Fibroblast of peridontal ligament (primary cell): Measurements from ENCODE around the gene SLC6A18.

Source experiments
- DNase-seq: peaks from one replicate; pipeline ENCODE4 v3.0.0-alpha.2; 2010; ENCODE audit errors: extremely low read depth

Gene SLC6A18

DNA sequence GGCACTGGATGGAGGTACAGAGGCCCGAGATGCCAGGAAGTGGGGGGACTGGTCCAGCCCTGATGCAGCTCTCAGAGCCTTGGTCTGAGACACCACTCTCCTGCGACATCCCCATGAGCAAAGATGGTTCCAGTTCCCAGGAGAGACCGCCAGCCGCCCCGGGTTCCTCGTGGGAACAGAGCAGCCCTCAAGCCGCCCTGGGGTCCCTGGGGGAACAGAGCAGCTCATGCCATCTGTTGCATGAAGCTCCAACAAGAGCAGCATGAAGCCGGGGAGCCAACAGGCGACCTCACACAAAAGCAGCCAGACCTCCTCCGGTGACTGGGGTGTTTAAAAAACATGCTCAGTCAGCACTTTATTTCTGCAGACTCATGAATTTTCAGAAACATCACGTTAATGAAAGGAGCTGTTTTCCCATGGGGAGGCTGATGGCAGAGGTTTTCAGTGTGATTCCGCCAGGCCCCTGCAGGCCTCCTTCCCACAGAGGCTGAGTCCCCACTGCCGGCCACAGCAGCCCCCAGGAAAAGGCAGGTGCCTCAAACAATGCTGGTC, 6.2 kb downstream of the SLC6A18 start:
- DNase-seq = no peak

DNA sequence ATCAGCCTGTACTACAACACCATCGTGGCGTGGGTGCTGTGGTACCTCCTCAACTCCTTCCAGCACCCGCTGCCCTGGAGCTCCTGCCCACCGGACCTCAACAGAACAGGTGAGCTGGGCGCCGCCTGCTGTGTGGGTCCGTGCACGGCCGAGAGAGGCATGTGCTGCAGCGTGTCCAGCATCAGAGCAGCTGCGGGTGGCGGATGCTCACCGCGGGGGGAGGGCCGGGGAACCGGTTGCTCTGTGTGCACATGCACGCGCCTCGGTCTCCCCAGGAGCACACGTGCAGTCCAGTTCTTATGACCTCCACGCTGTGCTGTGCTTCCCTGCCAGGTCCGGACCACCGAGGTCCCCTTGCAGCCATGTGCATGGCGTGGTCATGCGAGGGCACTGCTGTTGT, 7.6 kb downstream of the SLC6A18 start:
- no peak for DNase-seq

DNA sequence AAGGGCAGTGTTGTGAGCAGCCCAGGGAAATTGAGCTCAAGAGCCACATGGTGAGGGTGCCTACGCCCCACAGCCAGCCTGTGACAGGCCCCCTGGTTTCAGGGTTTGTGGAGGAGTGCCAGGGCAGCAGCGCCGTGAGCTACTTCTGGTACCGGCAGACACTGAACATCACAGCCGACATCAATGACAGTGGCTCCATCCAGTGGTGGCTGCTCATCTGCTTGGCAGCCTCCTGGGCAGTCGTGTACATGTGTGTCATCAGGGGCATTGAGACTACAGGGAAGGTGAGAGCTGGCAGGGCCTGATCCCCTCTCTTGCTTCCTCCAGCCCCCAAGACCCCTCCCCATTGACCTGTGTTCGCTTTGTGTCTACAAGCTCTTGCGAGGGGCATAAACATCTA, 10.2 kb downstream of the SLC6A18 start:
- DNase-seq = no peak

DNA sequence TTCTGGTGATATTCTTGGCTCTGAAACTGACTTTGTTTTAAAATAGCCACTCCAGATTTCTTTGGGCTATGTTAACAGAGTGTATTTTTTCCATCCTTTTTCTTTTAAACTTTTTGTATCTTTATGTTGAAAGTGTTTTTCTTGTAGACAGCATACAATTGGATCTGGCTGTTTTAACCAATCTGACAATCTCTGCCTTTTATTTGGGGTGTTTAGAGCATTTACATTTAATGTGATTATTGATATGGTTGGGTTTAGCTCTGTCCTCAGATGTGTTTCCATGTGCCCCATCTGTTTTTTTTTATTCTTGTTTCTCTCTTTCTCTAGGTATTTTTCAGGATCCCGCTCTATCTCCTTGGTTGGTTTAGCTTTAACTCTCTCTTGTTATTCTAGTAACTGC, 10.7 kb downstream of the SLC6A18 start:
- DNase-seq = no peak

DNA sequence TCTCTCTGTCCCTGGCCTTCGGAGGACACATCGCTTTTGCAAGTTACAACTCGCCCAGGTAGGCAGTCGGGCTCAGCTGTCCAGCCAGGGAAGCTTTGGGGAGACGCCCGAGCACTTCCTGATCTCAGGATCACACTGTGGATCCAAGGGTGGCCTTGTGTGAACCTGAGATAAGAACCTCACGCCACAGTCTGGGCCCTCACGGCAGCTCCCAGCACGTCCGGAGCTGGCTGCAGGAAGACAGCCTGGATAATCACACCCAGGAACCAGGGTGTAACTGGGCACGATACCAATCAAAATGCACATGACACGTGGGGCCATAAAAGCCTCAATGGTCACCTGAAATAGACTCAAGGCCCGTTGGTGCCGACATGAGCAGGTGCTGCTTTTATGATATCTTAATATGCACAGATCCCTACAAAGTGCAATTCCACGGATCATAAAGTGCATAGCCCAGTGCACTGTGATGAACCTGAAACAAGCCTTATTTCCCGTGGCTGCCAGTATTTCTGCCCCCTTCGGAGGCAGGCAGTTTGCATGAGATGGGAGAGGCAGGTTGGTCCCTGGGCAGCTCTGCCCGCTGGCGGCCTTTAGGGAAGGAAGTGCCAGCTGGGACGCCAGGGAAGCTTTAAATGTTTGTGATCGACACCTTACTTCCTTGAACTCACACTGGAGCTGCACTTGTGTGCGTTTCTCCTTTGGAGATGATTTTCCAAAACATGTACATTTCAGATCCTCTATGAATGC, 14.5 kb downstream of the SLC6A18 start:
- no peak for DNase-seq

DNA sequence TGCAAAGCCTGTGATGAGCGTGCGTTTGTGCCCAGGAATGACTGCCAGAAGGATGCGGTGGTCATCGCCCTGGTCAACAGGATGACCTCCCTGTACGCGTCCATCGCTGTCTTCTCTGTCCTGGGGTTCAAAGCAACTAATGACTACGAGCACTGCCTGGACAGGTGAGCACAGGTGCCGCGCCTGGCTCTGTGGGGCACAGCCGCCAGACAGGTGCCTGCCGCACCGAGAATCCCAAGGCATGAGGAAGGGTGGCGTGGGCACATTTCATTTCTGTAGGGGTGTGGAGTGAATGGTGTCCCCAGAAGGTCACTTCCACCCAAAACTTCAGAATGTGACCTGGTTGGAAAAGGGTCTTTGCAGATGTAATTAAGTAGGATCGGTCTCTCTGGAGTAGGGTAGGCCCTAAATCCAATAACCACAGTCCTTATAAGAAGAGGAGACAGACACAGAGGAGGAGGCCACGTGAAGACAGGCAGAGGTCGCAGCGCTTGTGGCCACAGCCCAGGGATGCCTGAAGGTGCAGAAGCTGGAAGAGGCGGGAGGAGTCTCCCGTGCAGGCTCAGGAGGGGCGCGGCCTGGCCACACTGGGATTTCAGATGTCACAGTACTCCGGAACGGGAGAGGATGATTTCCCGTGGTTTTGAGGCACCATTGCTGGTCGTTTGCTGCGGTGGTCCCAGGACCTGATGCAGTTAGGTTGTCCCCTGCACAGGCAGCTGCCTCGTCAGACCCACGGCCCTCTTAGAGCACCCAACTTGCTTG, 15.5 kb downstream of the SLC6A18 start:
- DNase-seq = no peak

DNA sequence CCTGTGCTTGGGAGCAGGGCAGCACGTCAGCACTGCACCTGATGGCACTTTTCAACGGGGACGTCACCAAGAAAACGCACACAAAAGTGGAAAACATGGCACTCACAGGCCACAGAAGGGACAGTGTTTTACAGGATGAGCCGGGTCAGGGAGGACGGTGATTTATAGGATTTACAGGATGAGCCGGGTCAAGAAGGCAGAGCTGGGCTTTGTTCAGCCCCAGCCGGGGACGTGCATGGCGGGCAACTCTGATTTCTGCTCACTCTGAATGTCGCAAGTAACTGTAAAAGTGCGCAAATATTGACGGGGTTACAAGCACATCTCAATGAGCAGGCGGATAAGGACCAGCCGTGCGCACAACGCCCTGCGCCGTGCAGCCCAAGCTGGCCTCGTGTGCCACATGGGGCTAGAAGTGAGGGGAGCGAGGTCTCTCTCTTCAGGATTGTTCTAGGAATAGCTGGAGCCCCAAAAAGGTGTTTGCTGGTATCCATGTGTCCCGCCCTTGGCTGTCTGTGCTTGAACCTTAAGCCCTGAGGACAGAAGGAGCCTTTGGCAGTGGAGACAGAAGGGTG, 16.4 kb downstream of the SLC6A18 start:
- DNase-seq = no peak

DNA sequence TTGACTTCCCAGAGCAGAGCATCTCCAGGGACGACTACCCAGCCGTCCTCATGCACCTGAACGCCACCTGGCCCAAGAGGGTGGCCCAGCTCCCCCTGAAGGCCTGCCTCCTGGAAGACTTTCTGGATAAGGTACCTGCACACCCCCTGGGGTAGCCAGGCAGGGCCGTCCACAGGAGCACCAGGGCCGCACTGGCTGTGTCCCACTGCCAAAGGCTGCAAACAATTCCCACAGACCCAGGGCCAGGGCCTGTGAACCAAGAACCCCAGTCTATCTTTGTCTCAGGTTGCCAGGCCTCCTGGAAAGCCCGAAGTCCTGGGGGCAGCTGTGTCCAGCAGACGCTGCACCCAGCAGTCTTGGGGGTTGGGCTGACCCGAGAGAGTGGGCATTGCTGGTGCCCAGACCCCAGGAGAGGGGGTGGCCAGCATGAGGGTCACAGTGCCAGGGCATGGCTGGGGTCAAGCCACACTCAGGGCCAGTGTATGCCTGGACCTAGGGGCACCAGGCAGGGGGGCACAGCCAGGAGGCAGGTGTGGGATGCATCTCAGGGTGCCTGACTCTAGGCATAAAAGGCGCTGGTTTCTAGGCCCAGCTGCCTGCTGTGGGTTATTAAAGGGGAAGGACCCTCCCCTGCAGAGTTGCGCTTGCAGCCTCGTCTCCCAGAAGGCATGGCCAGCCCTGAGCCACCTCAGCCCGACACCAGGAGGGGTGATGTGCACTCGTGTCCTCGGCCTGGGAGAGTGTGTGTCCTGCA, 17.7 kb downstream of the SLC6A18 start:
- DNase-seq = no peak

DNA sequence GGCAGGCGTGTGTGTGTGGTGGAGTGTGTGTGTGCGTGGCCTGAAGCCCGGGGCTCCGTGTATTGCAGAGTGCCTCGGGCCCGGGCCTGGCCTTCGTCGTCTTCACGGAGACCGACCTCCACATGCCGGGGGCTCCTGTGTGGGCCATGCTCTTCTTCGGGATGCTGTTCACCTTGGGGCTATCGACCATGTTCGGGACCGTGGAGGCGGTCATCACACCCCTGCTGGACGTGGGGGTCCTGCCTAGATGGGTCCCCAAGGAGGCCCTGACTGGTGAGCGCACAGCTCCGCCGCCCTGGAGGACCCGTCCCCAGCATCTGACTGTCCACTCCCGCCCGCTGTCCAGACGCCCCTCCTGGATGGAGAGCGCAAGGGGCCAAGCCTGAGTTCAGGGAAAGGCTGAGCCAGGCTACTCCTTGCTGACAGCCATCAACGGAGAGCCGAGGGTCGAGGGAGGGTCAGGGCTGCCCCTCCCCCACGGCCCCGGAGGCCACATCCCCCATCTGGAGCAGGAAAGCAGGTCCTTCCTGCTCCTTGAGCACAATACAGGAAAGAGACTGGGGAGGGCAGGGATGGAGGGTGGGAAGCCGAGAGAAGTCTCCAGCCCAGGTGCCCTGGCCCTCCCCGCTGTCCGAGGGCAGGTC, 18.4 kb downstream of the SLC6A18 start:
- DNase-seq = no peak

DNA sequence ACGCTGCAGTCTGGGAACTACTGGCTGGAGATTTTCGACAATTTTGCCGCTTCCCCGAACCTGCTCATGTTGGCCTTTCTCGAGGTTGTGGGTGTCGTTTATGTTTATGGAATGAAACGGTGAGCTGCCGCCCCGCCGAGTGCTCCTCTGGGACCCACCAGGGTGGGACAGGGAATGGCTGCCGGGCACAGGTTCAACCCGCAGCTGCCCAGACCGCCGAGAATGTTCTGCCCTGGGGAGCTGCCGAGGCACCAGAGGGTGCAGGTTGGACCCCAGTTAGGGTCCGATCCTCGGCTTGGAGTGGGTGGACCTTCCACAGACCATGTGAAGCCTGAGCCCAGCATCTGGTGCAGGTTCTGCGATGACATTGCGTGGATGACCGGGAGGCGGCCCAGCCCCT, 19.1 kb downstream of the SLC6A18 start:
- no peak for DNase-seq

DNA sequence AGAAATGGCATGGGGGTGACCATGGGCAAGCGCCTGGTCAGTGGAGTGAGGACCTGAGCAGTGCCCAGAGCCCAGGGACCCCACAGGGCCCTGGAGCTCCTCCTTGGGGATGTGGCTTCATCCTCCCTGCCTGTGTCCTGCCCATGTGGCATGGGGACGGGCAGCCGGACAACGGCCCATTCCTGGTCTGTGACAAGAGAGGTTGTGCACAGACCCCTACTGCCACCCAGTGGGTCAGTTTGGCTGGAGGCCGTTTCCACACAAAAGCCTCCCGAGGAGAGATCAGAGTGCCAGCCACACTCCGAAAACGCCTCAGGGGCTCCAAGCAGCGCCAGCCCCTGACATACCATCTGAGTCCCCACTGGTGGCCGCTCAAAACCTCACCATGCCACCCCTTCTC, 19.8 kb downstream of the SLC6A18 start:
- DNase-seq = no peak

DNA sequence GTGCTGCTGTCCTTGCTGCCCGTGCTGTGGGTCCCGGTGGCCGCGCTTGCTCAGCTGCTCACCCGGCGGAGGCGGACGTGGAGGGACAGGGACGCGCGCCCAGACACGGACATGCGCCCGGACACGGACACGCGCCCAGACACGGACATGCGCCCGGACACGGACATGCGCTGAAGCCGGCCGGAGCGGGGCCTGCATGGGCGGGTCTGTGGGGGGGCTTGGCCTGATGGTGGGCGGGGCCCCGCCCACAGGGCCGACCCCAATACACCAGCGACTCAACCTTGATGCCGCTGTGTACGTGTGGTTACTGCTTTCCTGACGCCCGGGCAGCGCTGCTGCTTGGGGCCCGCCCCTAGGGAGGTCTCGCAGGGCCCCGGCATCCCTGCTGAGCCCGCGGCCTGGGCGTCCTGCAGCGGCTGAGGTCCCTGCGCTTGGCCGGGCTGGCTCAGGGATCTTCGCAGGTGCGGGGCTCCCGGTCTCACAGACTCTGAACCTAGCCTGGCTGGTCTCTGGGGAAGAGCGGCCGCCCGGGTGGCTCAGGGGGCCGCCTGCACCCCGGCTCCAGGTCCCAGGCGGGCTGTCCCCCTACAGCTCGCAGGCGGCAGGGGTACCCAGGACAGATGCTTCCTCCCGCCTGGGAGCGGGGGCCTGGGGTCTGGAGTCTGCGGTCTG, 20.9 kb downstream of the SLC6A18 start:
- no peak for DNase-seq

DNA sequence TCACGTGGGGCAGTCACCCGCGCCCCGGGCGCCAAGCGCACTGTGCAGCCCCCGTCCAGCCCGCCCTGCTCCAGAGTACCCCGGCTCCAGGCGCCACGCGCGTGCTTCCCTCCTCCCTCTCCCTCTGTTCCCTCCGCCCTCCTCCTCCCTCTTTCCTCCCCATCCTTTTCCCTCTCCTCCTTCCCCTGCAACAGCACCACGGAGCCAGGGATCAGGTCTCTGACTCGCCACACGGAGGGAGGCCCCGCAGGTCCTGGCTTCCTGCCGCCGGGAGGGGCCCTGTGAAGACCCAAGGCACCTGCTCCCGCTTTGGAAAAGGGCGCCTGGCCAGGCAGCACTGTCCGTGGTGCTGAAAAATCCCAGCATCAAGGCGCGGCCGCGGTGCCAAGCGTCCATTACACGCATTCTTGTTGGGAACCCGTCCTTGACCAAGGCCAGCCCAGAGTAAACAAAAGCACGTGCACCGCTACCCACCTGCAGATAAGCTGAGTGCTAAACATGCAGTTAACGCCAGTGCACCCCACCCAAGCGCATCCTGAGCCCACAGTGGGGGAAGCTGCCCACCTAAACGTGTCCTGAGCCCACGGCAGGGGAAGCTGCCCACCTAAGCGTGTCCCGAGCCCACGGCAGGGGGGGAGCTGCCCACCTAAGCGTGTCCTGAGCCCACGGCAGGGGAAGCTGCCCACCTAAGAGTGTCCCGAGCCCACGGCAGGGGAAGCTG, 21.7 kb downstream of the SLC6A18 start:
- no peak for DNase-seq

DNA sequence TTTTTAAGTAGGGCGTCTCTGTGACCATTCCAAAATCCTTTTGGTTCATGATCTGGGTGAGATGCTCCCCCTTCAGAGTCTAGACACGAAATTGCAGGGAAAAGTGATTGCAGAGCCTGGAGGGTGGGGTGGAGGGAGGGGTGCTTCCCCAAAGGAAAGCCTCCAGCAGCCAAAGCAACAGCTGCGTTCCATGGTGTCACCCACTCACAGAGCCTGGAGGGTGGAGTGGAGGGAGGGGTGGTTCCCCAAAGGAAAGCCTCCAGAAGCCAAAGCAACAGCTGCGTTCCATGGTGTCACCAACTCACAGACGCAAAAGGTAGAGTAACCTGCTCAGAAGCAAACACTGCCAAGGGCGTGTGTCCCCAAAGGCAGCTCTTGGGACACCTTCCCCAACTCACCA, 22.6 kb downstream of the SLC6A18 start:
- DNase-seq = no peak

DNA sequence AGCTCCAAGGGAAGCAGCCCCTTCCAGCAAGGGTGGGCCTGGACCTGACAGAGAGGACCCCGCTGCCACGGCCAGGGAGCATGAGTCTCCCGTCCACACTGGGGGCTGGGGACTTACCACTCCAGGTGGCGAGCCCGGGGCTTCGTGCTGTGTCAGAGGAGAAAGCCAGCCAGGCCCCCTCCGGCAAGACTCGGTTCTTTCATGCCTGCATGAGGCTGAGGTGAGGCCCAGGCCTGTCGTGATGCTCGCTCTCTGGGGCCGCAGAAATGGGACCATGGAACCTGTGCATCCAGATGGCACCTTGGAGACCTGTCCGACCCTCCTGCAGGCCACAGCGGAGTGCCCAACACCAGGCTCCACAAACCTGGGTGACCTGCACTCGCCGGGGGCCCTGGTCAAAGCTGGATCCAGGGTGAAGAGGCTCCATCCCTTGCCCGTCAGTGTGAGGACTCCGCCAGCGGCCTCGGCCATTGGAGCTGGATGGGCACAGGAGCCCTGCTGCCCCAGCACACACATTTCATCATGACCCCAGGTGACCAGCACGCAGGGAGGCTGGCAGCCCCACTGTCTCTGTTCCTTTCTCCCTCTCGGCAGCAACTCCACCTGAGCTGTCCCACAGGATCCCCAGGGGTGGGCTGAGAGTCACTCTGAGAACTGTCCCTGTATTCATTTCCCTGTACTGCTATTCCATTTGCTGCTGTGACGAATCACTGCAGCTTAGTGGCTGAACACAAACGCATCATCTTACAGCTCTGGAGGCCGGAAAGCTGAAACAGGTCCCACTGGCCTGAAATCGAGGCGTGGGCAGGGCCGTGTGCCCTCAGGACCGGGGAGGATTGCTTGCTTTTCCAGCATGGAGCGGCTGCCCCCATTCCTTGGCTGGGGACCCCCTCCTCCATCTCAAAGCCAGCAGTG, 24.4 kb downstream of the SLC6A18 start:
- DNase-seq = no peak

DNA sequence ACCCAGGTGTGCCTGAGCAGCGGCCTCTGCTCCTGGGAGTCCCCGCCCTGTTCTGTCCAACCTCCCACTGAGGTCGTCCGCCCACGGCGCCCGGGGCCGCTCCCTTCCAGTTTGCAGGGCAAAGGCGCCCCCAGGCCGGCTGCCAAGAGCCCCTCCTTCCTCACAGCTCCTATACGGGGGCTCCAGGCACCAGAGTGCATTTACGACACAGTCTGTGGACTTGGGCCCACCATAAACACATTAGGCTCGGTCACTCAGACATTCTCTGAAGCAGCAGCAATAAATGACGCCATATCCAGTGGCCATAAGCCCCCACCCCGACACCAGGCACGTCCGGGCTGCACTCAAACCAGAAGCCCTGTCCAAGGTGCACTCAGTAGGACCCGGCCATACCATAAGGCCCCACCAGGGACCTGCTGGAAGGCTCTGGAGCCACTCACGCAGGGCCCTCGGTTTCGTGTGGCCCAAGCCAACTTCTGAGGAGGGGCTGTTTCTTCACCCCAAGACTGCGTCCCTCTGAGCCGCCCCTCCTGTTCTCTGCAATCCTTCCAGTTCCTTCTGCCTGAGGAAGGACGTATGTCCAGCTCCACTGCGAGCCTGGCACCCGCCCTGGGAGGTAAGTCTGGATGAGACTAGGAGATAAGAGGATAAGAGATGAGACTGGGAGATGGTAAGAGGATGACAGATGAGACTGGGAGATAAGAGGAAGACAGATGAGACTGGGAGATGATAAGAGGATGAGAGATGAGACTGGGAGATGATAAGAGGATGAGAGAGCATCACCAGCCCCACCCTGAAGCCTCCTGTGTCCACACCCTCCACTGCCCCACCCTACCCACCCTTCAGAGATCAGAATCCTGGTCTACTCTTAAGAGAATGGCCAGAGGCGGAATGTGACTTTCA, 26.7 kb downstream of the SLC6A18 start:
- DNase-seq = no peak

DNA sequence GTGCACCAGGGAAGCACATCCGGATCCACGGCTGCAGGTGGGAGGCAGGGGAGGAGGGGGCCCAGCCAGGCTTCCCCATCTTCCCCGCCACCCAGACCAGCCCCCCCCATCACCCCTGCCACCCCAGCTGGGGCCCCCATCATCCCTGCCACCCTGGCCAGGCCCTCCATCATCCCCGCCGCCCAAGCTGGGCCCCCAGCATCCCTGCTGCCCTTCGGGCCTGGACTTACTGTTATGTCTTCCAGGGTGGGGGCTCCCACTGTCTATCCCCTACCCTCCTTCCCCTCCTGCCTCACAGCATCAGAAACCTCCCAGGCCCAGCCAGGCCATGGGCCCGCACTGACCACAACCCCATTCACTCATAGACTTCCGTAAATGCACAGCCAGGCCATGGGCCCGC, 27.5 kb downstream of the SLC6A18 start:
- no peak for DNase-seq

DNA sequence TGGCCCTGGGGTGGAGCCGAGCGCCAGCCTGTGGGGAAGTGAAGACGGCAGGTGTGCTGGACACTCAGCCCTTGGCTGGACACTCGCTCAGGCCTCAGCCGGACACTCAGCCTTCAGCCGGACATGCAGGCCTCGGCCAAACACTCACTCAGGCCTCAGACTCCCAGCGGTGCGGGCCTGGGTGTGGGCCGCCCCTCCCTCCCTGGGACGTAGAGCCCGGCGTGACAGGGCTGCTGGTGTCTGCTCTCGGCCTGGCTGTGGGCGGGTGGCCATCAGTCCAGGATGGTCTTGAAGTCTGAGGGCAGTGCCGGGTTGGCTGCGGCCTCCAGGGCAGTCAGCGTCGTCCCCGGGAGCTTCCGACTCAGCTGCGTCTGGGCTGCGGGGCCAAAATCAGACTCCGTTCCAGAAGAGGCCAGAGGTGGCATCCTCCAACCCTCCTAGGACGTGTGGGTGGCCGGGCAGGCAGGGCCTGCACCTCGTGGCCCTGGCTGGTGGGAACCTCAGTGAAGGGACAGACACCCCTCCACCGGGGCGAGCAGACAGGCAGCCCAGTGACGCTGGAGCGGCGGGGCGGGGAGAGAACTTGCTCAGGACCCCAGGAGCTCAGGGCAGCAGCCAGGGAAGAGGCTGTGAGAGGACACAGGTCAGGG, 28.4 kb downstream of the SLC6A18 start:
- DNase-seq = no peak
